GM18868 (cell line): ENCODE data around the gene PLEKHA6.
"Not testable (repeated sequence)": the region's sequence is repeated elsewhere in the genome, so short reads cannot be mapped to it uniquely, and the experiment has no call there.

ENCODE experiments used
- ATAC-seq: cut with Tn5 transposase; IDR thresholded peaks from one replicate; pipeline ENCODE4 v1.9.1; 2021; ENCODE audit warnings: mild to moderate bottlenecking, moderate library complexity; ENCODE audit not compliant: unreplicated experiment

PLEKHA6 gene

DNA sequence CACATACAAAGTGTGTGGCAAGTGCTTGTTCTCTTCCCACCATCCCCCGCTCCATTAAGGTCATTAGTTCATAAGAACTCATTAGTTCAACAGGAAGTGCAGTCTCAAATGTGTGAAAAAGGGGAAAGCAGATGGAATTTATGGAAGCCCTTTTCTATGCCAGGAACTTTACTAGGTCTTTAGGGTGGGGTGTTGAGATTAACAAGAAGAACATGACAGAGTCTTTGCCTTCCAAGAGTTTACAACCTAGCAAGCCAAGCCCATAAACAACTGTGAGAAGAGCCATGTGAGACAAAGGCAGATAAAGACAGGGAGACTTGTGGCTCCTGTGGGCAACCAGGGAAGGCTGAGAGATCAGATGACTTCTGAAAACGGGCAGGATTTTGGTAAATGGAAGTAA lies 21.4 kb downstream of the PLEKHA6 start:
- ATAC-seq: no peak

DNA sequence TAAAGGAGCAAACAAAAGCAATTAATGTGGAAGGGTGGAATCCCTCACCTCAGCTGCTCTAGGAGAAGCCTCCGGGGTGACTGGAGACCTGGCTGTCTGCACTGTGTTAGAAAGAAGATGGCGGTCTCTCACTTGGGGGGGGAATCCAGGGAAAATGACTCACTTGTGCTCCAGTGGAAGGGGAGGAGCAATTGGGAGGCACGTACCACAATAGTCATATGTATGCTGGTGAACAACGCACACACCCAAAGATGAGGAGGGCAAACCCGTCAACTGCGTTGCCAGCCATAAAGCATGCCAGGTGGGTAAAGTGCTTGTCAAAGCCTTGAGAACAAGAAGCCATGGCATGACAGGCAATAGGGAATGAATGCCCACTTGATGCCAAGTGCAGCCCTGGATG lies 22.1 kb downstream of the PLEKHA6 start:
- no peak for ATAC-seq

DNA sequence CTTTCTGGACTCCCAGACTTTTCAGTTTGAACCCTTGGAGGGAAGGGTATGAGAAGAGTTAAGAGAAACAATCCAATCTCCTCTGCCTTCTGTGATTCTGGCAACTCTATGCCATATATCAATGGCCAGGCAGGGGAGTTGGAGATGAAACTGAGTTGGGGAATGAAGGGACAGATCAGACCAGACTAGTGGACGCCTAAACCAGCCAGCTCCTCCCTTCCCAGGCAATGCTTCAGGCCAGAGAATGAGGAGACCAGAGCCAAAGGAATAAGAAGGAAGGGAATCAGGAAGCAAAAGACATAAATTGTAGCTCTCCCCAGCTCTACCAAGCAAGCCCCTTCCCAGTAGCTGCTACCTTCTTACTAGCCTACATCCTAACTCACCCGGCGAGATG lies 22.7 kb downstream of the PLEKHA6 start:
- no peak for ATAC-seq

DNA sequence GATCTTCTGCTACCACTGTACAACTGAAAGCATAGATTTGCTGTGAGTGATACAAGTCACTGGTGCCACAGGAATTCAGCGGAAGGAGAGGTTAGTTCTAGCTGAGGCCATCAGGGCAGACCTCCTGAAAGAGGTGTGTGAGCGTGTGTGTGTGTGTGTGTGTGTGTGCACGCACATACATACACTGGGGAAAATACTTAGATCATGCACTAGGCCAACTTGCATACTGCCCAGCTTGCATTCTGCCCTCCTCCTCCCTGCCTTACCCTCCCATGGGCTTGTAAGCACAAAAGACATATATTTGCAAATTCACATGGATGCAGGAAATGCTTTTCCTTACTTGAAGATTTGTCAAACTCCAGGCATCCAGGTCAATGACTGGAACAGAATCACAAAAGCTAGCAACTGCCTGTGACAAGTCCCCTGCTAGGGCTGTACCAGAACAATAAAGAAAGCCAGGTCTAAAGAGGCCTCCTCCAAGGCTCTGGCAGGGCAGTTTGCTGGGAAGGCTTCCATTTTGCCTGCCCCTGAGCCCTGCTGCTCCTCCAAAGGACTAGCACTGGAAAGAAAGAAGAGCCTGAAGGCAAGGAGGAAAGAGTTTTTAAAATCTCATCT lies 23.2 kb downstream of the PLEKHA6 start:
- ATAC-seq: no peak

DNA sequence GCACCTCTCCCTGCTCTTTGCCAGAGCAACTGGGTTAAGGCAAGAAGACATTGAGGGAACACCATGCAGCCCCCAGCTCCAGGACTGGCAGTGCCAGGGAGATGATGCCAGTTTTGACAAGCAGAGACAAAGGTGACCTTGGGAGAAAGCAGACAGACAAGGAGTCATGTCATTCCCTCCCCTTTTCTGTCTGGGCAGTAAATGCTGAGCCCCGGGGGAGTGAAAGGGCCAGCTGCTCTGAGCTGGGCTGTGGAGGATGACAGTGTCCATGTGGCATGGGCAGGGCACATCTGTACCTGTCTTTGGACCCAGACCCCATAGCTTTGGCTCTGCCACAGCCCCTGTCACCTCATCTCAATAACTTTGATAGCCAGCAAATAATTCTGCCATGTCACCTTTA lies 24.2 kb downstream of the PLEKHA6 start:
- no peak for ATAC-seq

DNA sequence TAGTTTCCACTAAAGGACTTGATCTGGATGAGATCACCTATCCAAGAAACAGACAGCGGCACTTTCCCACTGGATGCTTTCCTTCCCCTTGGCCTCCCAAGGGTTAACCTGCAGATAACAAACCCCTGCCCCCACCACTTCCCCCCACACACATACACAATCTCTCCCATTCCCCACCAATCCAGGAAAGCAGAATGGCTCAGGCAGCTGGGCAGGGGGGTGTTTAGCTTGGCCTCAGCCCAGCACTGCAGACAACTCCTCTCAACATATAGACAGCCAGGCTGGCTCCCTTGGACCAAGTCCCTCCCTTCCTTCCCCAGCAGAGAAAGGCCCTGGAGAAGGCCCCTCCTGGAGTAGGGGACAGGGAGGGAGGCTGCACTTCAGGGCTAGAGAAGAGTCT lies 24.6 kb downstream of the PLEKHA6 start:
- ATAC-seq: no peak

DNA sequence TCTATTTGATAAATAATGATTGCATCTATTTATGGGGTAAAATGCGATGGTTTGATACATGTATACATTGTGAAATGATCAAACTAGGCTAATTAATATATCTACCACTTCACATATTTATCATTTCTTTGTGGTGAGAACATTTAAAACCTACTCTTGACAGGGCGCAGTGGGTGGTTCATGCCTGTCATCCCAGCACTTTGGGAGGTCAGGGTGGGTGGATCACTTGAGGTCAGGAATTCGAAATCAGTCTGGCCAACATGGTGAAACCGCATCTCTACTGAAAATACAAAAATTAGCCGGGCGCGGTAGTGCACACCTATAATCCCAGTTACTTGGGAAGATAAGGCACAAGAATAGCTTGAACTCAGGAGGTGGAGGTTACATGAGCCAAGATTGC lies 25.3 kb downstream of the PLEKHA6 start:
- ATAC-seq: no peak

DNA sequence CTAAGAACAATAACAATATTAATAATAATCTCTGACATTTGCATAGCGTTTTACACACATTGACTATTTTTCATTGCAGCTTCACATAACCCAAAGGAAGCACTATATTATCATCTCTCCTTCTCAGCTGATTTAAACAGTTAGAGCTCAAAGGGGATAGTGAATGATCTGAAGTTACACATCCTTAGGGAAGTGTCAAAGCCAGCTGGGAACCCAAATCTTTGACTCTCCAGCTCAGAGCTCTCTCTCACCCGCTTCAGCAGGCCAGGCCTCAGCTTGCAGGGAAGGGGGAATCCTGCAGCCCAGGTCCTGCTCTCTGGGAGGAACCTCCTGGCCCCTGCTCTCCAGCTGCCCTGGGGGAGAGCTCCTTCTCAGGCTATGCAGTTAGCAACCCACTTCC lies 26.3 kb downstream of the PLEKHA6 start:
- ATAC-seq: no peak

DNA sequence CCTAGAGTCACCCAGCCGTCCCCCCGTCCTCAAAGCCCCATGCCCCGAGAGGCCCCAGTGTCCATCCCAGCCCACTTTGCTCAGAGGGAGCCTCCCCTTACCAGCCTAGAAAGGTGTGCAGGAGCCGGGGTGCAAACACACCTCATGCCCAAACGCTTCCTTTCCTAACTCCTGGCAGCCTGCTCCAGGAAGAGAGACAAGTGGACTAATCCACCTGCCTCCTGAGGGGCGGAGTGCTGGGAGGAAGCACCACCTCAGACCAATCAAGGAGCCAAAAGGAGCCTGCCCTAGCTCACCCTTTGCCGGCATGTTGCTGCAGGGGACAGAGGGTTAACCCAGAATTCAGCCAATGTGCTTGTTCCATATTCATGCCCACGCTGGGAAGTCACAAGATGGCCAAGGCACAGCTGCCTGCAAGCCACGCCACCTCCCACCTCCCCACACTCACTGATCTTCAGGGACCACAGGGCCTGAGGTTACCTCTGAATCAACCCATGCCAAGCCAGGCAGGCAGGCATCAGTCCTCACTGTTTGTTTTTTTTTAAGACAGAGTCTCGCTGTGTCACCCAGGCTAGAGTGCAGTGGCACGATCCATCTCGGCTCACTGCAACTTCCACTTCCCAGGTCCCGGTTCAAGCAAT lies 27.8 kb downstream of the PLEKHA6 start:
- ATAC-seq: no peak

DNA sequence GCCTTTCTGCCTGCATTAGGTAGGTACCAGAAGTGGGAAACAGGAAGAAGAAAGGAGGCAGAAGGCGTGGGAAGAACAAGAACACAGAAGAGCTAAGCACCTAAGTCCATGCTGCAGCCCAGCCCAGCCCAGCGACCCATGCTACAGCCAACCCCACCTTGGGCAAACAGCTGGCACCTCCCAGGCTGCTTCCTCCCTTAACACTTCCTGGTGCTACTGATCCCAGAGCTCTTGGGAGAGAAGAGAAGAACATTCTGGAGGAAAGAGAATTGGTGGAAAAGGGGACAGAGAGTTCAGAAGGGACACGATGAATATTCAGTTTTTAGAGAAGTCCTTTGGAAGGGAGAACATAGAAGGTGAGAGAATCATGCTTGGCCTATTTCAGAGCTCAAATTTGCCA lies 28.5 kb downstream of the PLEKHA6 start:
- ATAC-seq: no peak

DNA sequence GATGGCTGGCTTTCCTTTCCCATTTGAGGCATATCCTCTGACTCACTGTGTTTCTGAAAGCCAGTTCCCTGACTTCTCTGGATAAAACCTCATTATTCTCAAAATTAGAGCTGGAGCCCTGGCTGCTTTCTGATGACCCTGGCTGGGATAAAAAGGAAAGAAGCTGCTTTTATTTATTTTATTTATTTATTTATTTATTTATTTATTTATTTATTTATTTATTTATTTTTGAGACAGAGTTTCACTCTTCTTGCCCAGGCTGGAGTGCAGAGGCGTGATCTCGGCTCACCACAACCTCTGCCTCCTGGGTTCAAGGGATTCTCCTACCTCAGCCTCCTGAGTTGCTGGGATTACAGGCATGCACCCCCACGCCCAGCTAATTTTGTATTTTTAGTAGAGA lies 31.9 kb downstream of the PLEKHA6 start:
- not testable (repeated sequence) for ATAC-seq

DNA sequence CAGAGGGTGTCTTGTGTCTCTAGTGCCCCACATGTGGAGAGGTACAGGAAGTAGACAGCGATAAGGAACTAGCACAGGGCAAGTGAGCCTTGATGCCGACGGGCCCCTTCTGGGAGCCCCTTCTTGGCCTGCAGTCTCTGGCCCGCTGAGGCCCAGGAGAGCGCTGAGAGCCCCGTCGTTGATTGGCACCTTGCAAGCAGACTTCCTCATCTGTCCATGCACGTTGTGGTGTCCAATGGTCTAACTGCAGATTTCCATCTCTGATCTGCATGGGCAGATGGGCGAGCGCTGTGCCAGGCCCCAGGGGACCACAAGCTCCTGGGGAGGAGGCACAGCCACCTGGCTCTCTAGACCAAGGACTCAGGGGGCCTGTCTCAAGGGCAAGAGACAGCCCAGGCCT lies 32.4 kb downstream of the PLEKHA6 start:
- ATAC-seq: no peak

DNA sequence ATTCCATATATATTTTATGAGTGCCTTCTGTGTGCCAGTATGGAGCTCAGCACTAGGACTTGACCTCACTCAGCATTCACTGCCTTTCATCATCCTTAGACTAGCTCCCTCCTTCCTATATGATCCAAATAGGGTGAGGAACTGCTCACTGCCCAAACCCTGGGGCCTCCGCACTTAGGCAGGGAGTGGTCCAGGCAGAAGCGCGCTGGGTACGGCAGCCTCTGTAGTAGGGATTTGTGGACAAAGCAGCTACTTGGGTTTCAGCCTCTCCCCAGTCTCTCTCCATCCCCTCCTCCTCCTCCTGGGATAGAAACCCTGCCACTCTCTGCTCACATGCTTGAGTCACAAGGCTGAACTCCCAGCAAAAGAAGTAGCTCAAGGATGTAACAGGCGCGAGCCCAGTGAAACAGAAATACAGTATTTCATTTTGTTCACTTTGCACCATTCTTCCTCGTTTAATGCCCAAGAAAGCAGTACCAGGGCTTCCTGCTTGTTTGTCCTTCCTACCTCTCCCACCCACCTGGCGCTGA lies 32.9 kb downstream of the PLEKHA6 start:
- no peak for ATAC-seq

DNA sequence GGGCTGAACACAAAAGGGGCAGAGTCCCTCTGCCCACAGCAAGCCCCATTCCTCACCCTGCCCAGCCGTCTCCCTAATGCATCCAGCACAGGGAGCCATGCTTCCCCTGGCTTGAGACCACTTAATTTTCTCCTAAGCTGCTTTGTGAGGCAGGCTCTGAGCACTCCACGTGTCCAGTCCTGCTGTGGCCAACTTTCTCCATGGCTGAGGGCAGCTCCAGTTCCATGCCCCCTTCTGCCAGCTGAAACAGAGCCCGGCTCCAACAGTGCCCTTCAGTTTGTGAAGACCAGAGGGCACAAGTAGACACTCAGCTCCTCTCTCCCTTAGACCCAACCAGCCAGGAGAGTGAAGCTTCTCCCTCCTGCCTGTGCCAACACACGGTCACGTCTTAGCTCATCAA lies 33.8 kb downstream of the PLEKHA6 start:
- ATAC-seq: no peak

DNA sequence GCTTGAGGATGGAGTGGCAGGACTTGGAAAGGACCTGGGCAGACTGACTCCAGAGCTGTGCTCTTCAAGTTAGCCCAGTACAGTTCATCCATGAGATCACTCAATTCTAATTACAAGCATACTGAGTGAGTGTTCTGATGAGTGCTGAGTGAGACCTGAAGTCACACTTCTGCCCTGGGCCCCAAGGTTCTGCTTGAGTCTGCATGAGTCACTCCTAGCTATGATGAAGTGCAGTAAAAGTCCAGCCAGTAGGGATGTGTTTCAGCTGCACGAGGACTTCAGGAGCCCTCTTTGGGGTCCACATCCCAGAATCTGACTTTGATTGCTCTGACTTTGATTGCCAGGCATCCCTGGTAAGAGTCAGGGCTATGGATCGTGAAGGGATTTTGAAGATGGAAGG lies 35.8 kb downstream of the PLEKHA6 start:
- ATAC-seq: no peak

DNA sequence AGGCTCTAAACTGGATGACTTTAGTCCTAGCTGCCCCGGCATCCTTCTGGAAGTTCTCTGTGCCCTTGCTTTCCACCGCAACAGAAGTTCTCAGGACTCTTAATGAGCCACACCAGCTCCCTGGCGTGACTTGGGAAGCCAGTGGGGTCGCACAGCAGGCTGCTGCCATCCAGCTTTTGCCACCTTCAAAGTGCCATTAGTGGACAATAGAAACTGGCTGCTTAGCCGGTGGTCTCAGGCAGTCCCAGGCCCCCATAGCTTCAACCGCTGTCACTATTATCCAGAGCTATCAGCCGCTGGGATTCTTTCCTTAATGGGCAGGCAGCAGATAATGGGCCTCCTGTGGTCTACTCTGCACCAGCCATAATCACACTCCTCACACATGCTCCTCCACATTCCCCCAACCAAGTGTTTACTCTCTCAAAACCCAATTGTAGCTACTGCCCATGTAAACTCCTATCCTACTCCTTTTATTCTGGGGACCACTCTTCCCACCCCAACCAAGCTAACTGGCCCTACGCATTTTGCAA lies 37.3 kb downstream of the PLEKHA6 start:
- ATAC-seq: no peak

DNA sequence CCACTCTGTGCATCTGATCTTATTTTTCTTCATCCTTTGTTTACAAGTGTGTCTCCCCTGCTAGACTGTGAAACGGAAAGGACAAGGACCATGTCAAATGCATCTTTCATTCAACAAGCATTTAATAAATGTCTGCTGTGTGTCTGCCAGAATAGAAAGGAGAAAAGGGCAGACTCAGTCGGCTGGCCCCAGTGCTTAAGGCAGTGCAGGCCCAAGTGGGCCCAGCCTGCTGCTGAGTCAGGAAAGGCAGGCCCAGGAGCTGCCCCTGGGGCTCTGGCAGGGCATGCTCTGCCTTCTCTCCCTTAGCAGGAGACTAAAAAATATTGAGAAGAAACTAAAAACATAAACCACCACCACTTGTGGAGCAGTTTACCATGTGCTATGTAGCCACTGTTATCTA lies 38.1 kb downstream of the PLEKHA6 start:
- no peak for ATAC-seq

DNA sequence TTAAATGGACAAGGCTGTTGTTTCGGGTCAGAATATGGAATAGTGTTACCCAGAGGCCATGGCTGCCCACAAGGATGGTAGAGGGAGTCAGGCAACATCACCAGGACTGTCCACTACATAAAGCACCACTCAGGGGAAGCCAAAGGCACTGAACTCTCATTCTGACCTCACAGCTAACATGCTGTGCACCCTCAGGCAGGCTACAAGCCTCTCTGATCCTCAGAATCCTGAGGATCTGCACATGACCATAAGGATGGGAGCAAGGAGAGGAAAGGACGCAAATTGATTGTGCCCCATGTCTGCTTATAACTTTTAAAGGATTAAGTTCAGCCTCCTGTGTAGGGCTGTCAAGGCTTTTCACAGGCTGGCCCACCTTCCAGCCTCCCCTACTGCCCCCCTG lies 38.7 kb downstream of the PLEKHA6 start:
- ATAC-seq: no peak

DNA sequence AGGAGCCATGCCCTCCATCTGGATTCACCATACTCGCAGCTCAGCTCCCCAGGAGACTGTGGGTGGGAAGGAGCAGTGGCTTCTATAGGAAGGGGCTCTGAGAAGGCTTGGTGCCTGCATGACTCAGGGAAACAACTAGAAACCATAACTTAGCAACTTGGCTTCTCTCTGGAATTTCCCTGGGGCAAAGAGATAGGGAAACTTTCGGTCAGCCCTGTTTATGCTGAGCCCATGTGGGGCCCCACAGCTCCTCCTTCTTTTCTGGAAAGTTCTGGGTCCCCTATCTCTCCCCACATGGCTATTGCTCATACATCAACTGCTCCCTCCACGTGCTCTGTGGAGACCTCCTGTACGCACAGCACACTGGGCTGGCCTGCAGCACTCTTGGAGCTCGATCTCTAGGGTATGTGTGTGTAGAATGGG lies 39.3 kb downstream of the PLEKHA6 start:
- no peak for ATAC-seq

DNA sequence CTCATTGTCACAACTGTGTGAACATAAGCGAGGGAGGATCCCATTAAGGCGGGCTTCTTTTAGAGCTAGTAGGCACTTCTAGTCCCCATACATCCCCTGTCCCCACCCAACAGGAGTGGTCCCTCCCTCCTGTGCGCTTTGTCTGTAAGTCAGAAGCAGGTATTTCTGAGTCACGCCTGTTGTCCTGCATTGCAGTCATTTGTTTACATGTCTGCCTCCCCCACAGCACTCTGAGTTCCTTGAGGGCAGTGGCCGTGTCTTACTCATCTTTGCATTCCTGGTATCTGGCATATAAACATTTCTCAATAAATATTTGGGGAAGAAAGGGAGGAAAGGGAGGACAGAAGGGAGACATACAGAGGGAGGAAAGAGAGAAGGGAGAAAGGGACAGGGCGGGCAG lies 40.3 kb downstream of the PLEKHA6 start:
- no peak for ATAC-seq

DNA sequence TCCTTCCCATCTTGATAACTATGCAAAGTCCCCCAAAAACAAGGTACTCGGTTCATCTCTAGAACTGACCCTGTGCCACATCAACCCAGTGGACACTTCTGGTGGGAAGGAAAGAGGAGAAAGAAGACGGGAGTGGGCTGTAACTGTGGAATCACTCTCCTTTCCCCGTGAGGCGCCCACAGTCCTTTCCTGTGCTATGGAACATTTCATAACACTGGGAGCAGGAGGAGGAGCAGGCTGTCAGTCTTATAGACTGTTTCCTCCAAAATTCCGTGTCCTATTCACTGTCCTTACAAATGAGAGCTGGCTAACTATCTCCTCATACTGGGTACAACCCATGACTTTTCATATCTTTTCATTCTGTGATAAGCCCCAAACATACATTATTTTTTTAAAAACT lies 40.7 kb downstream of the PLEKHA6 start:
- ATAC-seq: no peak

DNA sequence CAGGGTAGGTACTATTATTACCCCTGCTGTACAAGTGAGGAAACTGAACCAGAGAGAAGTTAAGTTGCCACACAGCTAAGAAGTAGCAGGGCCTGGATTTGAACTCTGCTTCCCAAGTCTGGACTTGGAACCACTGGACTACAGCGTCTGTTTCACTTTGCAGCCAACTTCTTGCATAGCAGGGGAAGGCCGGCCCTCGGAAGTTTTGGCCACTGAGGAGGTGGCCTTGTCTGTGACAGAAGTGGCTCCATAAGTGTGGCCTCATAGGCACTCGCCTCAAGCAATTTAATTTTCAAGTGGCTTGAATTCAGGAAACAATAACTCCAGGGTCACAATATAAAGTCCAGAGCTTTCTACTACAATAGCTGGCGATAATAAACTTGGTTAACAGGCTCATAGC lies 41.4 kb downstream of the PLEKHA6 start:
- ATAC-seq: no peak

DNA sequence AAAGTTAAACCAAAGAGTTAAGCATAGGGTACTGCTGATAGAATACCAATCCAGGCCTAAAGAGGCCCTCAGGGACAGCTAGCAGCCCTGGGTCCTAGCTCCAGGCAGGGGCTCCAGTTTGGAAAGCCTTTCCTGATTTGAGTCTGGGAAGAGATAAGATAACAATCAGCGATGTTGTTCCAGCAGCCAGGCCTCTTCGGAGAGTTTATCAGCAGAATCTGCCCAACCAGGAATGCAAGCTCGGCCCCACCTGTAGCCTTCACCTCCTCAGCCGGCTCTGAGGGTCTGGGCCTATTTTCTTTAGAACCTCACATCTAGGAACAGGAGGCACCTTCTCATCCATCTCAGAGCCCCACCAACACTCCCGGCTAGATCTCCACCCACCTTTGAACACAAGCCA lies 42.6 kb downstream of the PLEKHA6 start:
- no peak for ATAC-seq
